AG04449 (cell line): ENCODE results near the gene TET2.

Experiments
- CTCF ChIA-PET: fragments of 350-600 bp; formaldehyde crosslinking; extraction: SDS; loops from one replicate; lab custom pipeline; 2021; ENCODE audit warnings: antibody characterized with exemption; lab: Yijun Ruan, JAX
- POLR2A ChIA-PET: fragments of 400-600, 350-600 bp; formaldehyde crosslinking; extraction: SDS; loops from one replicate; lab custom pipeline; 2020; ENCODE audit warnings: antibody characterized with exemption, inconsistent platforms; lab: Yijun Ruan, JAX
- DNase-seq: peaks from one replicate; pipeline ENCODE4 v3.0.0-alpha.2; 2010; ENCODE audit warnings: low read depth, low spot score
- H3K4me3 ChIP-seq: 2 replicates; pipeline ENCODE4 v1.5.1; 2011; ENCODE audit warnings: low read depth, mild to moderate bottlenecking, control low read depth, low read length
- CTCF ChIP-seq: IDR thresholded peaks from one replicate; pipeline ENCODE4 v1.5.1; 2011; ENCODE audit warnings: mild to moderate bottlenecking, moderate library complexity, low read length, control low read depth, inconsistent platforms; ENCODE audit not compliant: insufficient read depth; ENCODE audit errors: missing control alignments

The TET2 gene

DNA sequence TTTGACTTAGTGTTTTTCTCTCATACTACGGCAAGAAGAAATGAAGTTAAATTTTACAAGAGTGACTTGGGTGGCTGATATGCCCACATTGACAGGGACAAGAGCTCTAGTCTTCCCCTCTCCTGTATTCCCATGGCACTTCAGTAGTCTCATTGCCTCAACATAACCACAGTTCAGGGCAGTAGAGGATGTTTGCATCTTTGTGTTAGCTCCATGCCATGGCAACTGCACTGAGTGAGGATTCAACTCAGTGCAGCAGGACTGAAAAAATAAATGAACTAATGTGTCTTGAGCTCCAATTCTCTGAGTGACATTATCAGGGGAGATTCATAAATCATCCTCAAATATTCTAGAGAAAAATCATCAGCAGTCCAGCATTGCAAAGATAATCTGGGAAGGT, 78.8 kb downstream of the TET2 start:
- DNase-seq: no peak
- H3K4me3 ChIP-seq: no peak overlapping the region
- ChIA-PET POLR2A (interaction anchor here (0.8 kb wide), 1 partner anchor 55 kb away, joined by 3 read pairs; no protein-coding TSS in a partner anchor), CTCF (interaction anchor here (1.1 to 1.2 kb wide), 2 partner anchors 9 to 36 kb away, joined by 3 read pairs; no protein-coding TSS in a partner anchor)
- no peak for TF ChIP-seq CTCF

GRCh38 chr4:105227054-105227453, 80.4 kb downstream of the TET2 start:
- POLR2A ChIA-PET: no interaction called here
- CTCF ChIA-PET: no interaction called here
- TF ChIP-seq CTCF: no peak
- no peak overlapping the region for H3K4me3 ChIP-seq
- DNase-seq: no peak

- no peak for TF ChIP-seq CTCF
- no peak overlapping the region for H3K4me3 ChIP-seq
- no peak for DNase-seq
- POLR2A ChIA-PET: no interaction called here
- CTCF ChIA-PET: no interaction called here
Measured at GRCh38 chr4:105230287-105230686, 83.6 kb downstream of the TET2 start.

DNA sequence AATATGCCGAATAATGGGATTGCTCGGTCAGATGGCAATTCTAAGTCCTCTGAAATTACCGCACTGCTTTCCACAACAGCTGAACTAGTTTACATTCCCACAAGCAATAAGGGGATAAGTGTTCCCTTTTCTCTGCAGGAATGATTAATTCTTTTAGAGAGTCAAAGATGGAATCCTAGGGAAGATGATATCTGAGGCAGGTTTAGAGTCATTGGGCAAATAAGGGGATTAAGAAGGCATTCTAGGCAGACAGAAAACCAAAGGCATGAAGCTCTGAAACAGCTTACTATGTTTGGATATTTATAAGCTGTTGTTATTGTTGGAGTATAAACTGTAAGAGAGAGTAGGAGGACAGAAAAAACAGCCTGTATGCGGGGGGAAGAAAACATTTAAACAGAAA, 85.7 kb downstream of the TET2 start:
- H3K4me3 ChIP-seq: no peak overlapping the region
- CTCF ChIA-PET: no interaction called here
- POLR2A ChIA-PET: no interaction called here
- peak; percentile 2 for DNase-seq
- TF ChIP-seq CTCF: no peak

DNA sequence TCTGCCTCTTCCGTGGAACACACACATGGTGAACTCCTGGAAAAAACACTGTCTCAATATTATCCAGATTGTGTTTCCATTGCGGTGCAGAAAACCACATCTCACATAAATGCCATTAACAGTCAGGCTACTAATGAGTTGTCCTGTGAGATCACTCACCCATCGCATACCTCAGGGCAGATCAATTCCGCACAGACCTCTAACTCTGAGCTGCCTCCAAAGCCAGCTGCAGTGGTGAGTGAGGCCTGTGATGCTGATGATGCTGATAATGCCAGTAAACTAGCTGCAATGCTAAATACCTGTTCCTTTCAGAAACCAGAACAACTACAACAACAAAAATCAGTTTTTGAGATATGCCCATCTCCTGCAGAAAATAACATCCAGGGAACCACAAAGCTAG, 87.9 kb downstream of the TET2 start:
- CTCF ChIA-PET: no interaction called here
- TF ChIP-seq CTCF: no peak
- H3K4me3 ChIP-seq: no peak overlapping the region
- DNase-seq: no peak
- POLR2A ChIA-PET: no interaction called here

DNA sequence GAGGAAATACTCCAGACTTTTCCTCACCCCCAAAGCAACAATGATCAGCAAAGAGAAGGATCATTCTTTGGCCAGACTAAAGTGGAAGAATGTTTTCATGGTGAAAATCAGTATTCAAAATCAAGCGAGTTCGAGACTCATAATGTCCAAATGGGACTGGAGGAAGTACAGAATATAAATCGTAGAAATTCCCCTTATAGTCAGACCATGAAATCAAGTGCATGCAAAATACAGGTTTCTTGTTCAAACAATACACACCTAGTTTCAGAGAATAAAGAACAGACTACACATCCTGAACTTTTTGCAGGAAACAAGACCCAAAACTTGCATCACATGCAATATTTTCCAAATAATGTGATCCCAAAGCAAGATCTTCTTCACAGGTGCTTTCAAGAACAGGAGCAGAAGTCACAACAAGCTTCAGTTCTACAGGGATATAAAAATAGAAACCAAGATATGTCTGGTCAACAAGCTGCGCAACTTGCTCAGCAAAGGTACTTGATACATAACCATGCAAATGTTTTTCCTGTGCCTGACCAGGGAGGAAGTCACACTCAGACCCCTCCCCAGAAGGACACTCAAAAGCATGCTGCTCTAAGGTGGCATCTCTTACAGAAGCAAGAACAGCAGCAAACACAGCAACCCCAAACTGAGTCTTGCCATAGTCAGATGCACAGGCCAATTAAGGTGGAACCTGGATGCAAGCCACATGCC, 89.7 kb downstream of the TET2 start:
- no peak overlapping the region for H3K4me3 ChIP-seq
- ChIA-PET CTCF (no interaction called here), POLR2A (no interaction called here)
- TF ChIP-seq CTCF: no peak
- DNase-seq: no peak
